ENCODE measurements around the gene ATP2B2. TPM values are rescaled to one million over a fixed set of nuclear protein-coding genes. Genes with fewer than 3 reads are reported as not detected.

The ATP2B2 gene
- total and polyA plus RNA-seq, 2 experiments from 2014 or later, result 0.42 to 0.63 TPM

GRCh38 chr3:10435850-10436249 lies 69.5 kb downstream of the ATP2B2 start:
- no peaks in the 10 kb centered on the region for H3K79me2 ChIP-seq (replicated peaks; ENCODE audit: insufficient read depth)
- no peak overlapping the region for H2AFZ ChIP-seq
- no peak overlapping the region for H3K4me3 ChIP-seq
- H3K4me1 ChIP-seq (ENCODE audit: insufficient read depth), result no peaks in the 10 kb centered on the region
- H3K4me2 ChIP-seq, result no peak overlapping the region
- Mint-ChIP-seq H3K4me1 (no peaks in the 10 kb centered on the region), H3K4me3 (no peak overlapping the region), H3K9me3 (no peaks in the 10 kb centered on the region), H3K27me3 (ENCODE audit: insufficient read depth, low read depth, poor library complexity) (no peaks in the 10 kb centered on the region), H3K36me3 (ENCODE audit: low read depth) (no peaks in the 10 kb centered on the region), H3K27ac (no peak overlapping the region)
- H3K27me3 ChIP-seq (ENCODE audit: insufficient read depth), result no peaks in the 10 kb centered on the region
- no peaks in the 10 kb centered on the region for H3F3A ChIP-seq (replicated peaks; ENCODE audit: low read depth)
- ATAC-seq (no peak), DNase-seq (ENCODE audit: low spot score) (no peak)
- H3K36me3 ChIP-seq (ENCODE audit: insufficient read depth), result no peaks in the 10 kb centered on the region
- TF ChIP-seq ZNF331 (CRISPR knock-in tag; IDR thresholded peaks at IDR 0.05; ENCODE audit: low read depth) (no peak), ZNF462 (CRISPR knock-in tag; IDR thresholded peaks at IDR 0.05) (no peak), EZH2 (IDR thresholded peaks at IDR 0.05; ENCODE audit: low read depth, unreplicated experiment) (no peak), EZH2phosphoT487 (IDR thresholded peaks at IDR 0.05; ENCODE audit: unreplicated experiment) (no peak), STAT1 (IDR thresholded peaks at IDR 0.05; ENCODE audit: unreplicated experiment) (no peak), NANOG (IDR thresholded peaks at IDR 0.05; ENCODE audit: borderline replicate concordance) (no peak), CTCF (conservative IDR thresholded peaks at IDR 0.05; ENCODE audit: low read depth in 2 of 2) (no peak), CREB1 (CRISPR knock-in tag; IDR thresholded peaks at IDR 0.05; ENCODE audit: low read depth) (no peak)
- no peaks in the 10 kb centered on the region for H3K9me2 ChIP-seq (ENCODE audit: insufficient read depth)
- no peak overlapping the region for H3K27ac ChIP-seq (ENCODE audit: low read depth)
- no peaks in the 10 kb centered on the region for H4K20me1 ChIP-seq (replicated peaks; ENCODE audit: insufficient read depth)

Data from GM23338 (cell line).